ENCODE measurements around the gene MBNL3. TPM values are rescaled to one million over a fixed set of nuclear protein-coding genes. Genes with fewer than 3 reads are reported as not detected.

The MBNL3 gene
- total RNA-seq, 1 donor from 2014 or later: 27.5 TPM

DNA sequence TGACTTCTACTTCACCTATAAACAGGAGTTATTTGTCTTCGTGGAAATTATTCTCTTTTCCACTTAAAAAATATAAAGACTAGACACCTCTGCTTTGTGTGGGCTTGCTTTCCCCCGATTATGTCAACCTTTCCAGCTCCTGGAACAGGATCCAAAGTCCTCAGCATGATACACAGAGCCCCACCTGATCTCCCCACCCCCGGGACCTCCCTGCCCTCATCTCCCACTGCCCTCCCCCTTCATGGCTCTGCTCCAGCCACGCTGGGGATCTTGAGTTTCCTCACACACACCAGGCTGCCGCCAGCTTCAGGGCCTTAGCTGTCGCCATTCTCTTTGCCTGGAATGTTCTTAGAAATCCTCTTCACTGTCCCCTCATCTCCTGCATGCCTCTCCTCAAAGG, 55.3 kb downstream of the MBNL3 start:
- ATAC-seq (no peak), DNase-seq (ENCODE audit: missing footprints) (no peak)
- intact Hi-C loops (cut with DNase I): no loop called here

DNA sequence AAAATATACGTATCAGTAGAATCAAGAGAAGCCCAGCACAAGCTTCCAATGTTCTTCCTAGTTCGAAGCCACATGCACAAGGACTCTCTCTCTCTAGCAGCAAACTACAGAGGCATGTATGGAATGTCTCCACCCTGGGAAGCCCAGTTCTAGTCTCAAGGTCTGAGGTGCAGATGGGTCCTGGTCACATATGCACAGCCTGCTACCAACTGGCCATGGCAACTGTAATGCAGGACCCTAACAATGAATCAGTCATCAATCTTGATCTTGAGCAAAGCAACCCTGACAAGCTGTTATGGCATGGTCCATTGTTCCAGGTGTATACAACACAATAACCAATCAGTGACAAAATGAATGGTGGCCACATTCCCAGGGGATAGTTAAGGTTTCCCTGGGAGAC, 55.8 kb downstream of the MBNL3 start:
- no peak for ATAC-seq
- DNase-seq (ENCODE audit: missing footprints): no peak
- intact Hi-C loops (cut with DNase I): no loop called here

- no peak for DNase-seq (ENCODE audit: missing footprints)
- intact Hi-C loops (cut with DNase I): no loop called here
- no peak for ATAC-seq
Observed at GRCh38 chrX:132428896-132429295, 59.9 kb downstream of the MBNL3 start.

DNA sequence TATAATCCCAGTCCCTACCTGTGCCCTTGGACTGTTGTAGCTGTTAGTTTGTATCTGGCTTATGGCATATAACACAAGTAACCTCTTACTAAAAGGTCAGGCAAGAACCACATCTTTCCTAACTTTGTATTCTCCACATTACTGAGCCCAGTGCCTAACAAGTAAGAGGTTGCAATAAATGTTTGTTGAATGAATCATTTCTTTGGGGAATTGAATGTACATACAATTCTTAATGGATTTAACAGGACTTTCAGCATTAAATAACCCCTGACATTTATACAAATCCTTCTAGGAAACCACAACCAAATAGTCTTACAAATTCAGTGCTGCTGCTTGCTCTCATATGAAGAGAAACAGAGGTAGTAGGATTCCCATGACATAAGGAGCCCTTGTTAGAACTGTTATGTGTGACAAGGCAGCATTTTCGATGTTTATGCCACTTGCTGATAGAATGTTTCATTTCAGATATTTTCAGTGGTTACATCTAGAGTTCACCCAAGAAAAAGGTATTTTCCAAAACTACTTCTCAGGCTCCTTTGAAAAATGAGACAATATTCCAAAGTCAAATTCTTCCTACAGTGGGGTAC, 62.0 kb downstream of the MBNL3 start:
- intact Hi-C loops (cut with DNase I): no loop called here
- DNase-seq (ENCODE audit: missing footprints): no peak
- ATAC-seq: no peak

GRCh38 chrX:132425744-132426318, 63.0 kb downstream of the MBNL3 start:
- ATAC-seq (no peak), DNase-seq (ENCODE audit: missing footprints) (no peak)
- intact Hi-C loops (cut with DNase I): no loop called here

DNA sequence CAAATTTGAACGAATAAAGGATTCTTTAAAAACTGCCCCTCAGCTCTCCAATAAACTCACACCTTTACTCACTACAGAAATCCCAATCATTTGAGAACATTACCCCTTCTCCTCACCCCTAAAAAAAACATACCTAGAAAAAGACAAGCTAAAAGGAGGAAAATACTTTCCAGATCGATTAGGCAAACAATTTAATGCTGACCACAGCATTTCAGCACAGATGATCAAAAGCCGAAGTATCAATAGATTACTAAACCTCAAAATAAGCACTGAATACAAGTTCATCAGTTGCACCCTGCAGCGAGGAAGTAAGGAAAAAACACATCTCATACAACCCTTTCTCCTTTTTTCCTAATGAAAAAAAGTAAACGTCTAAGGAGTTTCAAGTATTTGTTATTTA, 65.5 kb downstream of the MBNL3 start:
- ATAC-seq: no peak
- intact Hi-C loops (cut with DNase I): no loop called here
- DNase-seq (ENCODE audit: missing footprints): no peak

DNA sequence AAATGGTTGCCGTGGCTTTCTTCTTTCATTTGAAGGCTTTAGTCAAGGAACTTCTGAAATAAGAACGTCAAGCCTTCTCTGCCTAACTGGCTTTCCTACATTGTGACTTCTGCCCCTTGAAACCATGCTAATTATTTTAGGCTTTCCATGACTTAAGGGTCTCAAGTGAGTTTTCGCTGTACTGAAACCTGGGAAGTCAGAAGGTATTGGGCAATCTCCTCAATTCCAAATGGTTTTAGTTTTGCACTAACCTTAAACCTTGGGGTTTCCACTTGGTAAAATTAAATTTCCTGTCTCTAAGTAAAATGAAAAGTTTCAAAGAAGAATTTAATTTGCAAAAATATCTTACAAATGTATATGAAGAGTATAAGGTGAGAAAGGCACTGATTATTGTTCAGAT, 73.8 kb downstream of the MBNL3 start:
- intact Hi-C loops (cut with DNase I): no loop called here
- DNase-seq (ENCODE audit: missing footprints) (no peak), ATAC-seq (no peak)

GRCh38 chrX:132414404-132414803, 74.4 kb downstream of the MBNL3 start:
- ATAC-seq (no peak), DNase-seq (ENCODE audit: missing footprints) (no peak)
- intact Hi-C loops (cut with DNase I): no loop called here

GRCh38 chrX:132413459-132413858, 75.4 kb downstream of the MBNL3 start:
- no peak for ATAC-seq
- intact Hi-C loops (cut with DNase I): no loop called here

GRCh38 chrX:132412208-132412607, 76.6 kb downstream of the MBNL3 start:
- DNase-seq (ENCODE audit: missing footprints) (no peak), ATAC-seq (no peak)
- intact Hi-C loops (cut with DNase I): no loop called here

More at GRCh38 chrX:132413459-132413858, 75.4 kb downstream of the MBNL3 start:
- no peak for DNase-seq (ENCODE audit: missing footprints)

GRCh38 chrX:132411310-132411977, 77.4 kb downstream of the MBNL3 start:
- DNase-seq (ENCODE audit: missing footprints): no peak
- intact Hi-C loops (cut with DNase I): no loop called here

GRCh38 chrX:132409780-132410556, 78.9 kb downstream of the MBNL3 start:
- DNase-seq (ENCODE audit: missing footprints) (no peak), ATAC-seq (no peak)
- intact Hi-C loops (cut with DNase I): no loop called here

More at GRCh38 chrX:132411310-132411977, 77.4 kb downstream of the MBNL3 start:
- peak; percentile 56 for ATAC-seq

DNA sequence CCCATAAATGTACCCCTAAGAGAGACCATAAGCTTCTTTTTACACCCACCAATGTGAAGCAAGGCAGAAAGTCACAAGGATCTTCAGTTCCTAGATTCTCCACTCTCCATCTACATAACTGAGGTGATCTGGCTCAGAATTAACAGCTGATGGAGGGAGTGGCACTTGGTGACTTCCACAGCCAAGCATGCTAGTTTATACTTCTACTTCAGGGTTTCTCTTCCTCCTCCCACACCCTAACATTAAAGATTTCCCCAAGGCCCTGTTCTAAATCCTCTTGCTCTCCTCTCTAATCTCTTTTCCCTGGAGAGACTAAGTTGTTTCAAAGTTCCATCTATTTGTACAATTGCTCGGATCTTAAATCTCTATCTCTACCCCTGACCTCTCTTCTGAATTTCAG, 81.1 kb downstream of the MBNL3 start:
- intact Hi-C loops (cut with DNase I): no loop called here
- ATAC-seq (no peak), DNase-seq (ENCODE audit: missing footprints) (no peak)

DNA sequence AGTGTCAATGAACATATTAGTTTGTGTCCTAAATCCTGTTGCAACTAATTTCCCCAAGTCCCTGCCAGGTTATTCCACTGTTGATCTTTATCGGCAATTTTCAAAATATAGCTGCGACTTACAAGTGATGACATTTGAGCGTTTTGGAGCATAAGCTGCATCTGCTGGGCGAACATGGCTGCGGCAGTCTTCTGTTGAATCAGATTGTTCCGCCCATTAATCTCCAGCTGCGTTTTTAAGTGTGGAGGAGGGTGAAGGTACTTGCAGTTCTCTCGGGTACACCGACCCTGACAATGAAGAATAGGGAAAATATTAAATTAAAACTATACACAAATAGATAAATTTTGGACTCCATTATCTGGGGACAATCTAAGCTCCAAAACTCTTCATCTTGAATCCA, 82.7 kb downstream of the MBNL3 start:
- no peak for DNase-seq (ENCODE audit: missing footprints)
- ATAC-seq: no peak
- intact Hi-C loops (cut with DNase I): no loop called here

DNA sequence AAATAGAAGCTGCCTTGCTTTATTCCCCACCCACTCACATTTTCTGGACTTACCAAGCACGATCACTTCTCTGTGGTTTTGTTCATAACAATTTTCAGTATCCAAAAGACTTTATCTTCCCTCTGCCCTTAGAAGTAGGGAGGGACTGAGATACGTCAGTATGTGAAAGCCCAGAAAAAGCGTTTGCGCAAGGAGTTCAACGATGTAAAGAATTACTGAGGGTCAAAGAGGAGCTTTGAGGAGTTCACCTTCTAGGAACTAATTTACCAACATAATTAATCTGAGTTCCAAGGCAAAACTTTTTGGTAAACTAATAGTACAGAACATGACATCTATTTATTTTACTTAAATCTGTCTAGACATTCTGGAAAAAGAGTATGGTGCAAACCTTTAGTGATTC, 84.6 kb downstream of the MBNL3 start:
- intact Hi-C loops (cut with DNase I): no loop called here
- DNase-seq (ENCODE audit: missing footprints) (no peak), ATAC-seq (no peak)

- ATAC-seq (no peak), DNase-seq (ENCODE audit: missing footprints) (no peak)
- intact Hi-C loops (cut with DNase I): no loop called here
Observed at GRCh38 chrX:132401935-132402334, 86.9 kb downstream of the MBNL3 start.

DNA sequence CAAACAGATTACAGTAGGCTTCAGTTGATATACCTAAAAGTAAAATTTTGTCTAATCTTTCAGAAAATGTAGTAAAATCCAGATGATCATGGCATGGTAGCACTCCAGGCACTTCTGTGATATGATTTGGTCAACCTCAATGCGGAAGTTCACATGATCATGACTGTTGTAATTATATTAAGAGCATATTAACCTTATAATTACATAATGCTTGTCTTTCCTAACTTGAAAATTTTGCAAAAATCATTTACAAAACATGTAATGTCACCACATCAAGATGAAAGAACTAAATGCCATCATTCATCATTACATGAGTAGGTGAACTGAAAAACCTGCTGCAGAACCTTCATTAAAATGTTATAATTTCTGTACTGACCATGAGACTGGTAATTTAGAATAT, 88.1 kb downstream of the MBNL3 start:
- intact Hi-C loops (cut with DNase I): no loop called here
- no peak for DNase-seq (ENCODE audit: missing footprints)
- ATAC-seq: no peak

- DNase-seq (ENCODE audit: missing footprints) (no peak), ATAC-seq (no peak)
- intact Hi-C loops (cut with DNase I): no loop called here
Observed at GRCh38 chrX:132395645-132396044, 93.2 kb downstream of the MBNL3 start.

DNA sequence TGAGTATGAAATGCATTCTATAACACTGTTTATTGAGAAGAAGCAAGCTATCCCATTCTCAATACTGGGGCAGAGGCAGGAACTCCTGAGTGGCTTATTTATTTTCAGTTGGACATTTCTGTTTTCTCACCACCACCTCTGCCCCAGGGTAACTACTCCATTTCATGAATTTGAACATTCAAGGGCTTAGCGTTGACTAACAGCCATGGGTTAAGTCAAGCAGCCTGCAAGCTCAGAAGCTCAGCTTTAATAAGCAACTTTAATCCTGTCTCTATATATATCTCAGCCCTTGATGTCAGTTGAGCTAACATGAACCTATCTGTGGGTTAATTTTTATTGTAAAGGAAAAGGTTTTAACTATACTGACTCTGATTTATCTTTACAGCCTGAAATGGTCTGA, 93.8 kb downstream of the MBNL3 start:
- no peak for ATAC-seq
- intact Hi-C loops (cut with DNase I): no loop called here
- no peak for DNase-seq (ENCODE audit: missing footprints)

GRCh38 chrX:132394591-132394990, 94.2 kb downstream of the MBNL3 start:
- DNase-seq (ENCODE audit: missing footprints) (no peak), ATAC-seq (no peak)
- intact Hi-C loops (cut with DNase I): no loop called here

Data from Right ventricle myocardium inferior (tissue), 1 donor.